GM23248 (cell line): ENCODE results near the gene TC2N. TPM values are rescaled to one million over a fixed set of nuclear protein-coding genes. Genes with fewer than 3 reads are reported as not detected.
A peak's percentile ranks its signal among the peaks of the same experiment; 100 is the strongest.

Source experiments
- DNase-seq: peaks from one replicate; pipeline ENCODE4 v3.0.0-alpha.2; 2015
- H2AFZ ChIP-seq: fragments of 200-600 bp; sonication (generic); 2 replicates; pipeline ENCODE4 v1.6.1; 2016; ENCODE audit warnings: antibody characterized with exemption
- H3F3A ChIP-seq: fragments of 200-600 bp; sonication (generic); 2 replicates; pipeline ENCODE4 v1.6.1; 2016; ENCODE audit warnings: mild to moderate bottlenecking, antibody characterized with exemption, mixed run types; ENCODE audit not compliant: insufficient read depth
- H3K27ac ChIP-seq: fragments of 200-600 bp; sonication (generic); 2 replicates; pipeline ENCODE4 v1.5.1; 2016; ENCODE audit warnings: mild to moderate bottlenecking
- H3K27me3 ChIP-seq: fragments of 200-600 bp; sonication (generic); replicated peaks from 2 replicates; pipeline ENCODE4 v1.6.1; 2016; ENCODE audit warnings: mild to moderate bottlenecking; ENCODE audit not compliant: insufficient read depth
- H3K36me3 ChIP-seq: fragments of 200-600 bp; sonication (generic); 2 replicates; pipeline ENCODE4 v1.6.1; 2016; ENCODE audit warnings: low read depth, mild to moderate bottlenecking
- H3K4me1 ChIP-seq: fragments of 200-600 bp; sonication (generic); 2 replicates; pipeline ENCODE4 v1.6.1; 2016; ENCODE audit warnings: mild to moderate bottlenecking; ENCODE audit not compliant: insufficient read depth
- H3K4me2 ChIP-seq: fragments of 200-600 bp; sonication (generic); one replicate; pipeline ENCODE4 v1.6.1; 2016; ENCODE audit warnings: mild to moderate bottlenecking; ENCODE audit not compliant: unreplicated experiment
- H3K4me3 ChIP-seq: fragments of 200-600 bp; sonication (generic); 2 replicates; pipeline ENCODE4 v1.5.1; 2016; ENCODE audit warnings: mild to moderate bottlenecking
- H3K79me2 ChIP-seq: fragments of 200-600 bp; sonication (generic); 2 replicates; pipeline ENCODE4 v1.6.1; 2016; ENCODE audit warnings: mild to moderate bottlenecking; ENCODE audit not compliant: insufficient read depth
- H3K9ac ChIP-seq: fragments of 200-600 bp; sonication (generic); 2 replicates; pipeline ENCODE4 v1.6.1; 2016; ENCODE audit warnings: mild to moderate bottlenecking
- H3K9me2 ChIP-seq: fragments of 200-600 bp; sonication (generic); 2 replicates; pipeline ENCODE4 v1.6.1; 2016; ENCODE audit warnings: mixed run types, mild to moderate bottlenecking, moderate library complexity; ENCODE audit not compliant: insufficient read depth
- H3K9me3 ChIP-seq: fragments of 200-600 bp; sonication (generic); one replicate; pipeline ENCODE4 v1.6.1; 2017; ENCODE audit warnings: low read depth
- H4K20me1 ChIP-seq: fragments of 200-600 bp; sonication (generic); 2 replicates; pipeline ENCODE4 v1.6.0; 2016; ENCODE audit not compliant: insufficient read depth
- EZH2 ChIP-seq: fragments of 200-600 bp; sonication (generic); IDR thresholded peaks from 2 replicates; pipeline ENCODE4 v1.6.1; 2018; ENCODE audit warnings: antibody characterized with exemption, mild to moderate bottlenecking; ENCODE audit not compliant: insufficient read depth, poor library complexity, severe bottlenecking
- EZH2phosphoT487 ChIP-seq: fragments of 200-600 bp; sonication (generic); IDR thresholded peaks from 2 replicates; pipeline ENCODE4 v1.6.1; 2018; ENCODE audit warnings: antibody characterized with exemption, moderate library complexity, mild to moderate bottlenecking, low read depth; ENCODE audit not compliant: insufficient read depth
- WGBS, 2 experiments: methylation state at CpG; one replicate each; pipeline ENCODE4 v1.1.6; 2015 to 2017; ENCODE audit warnings: low lambda C conversion rate in 2 of 2, low coverage in 1 of 2; ENCODE audit errors: missing lambda C conversion rate in 2 of 2; 5-methylcytosine and 5-hydroxymethylcytosine counted together
- in situ Hi-C: fragments of 300-500 bp; cut with MboI; formaldehyde crosslinking; loops from 2 replicates; pipeline ENCODE4 v1.15.0; 2020
- polyA plus RNA-seq: library from polyadenylated mRNA; unstranded; fragments of >200 nt; fragmentation: Nextera tagmentation; extraction: Ambion mirVana; gene quantifications from 2 replicates; pipeline ENCODE4 v1.2.1, GENCODE V29; 2016
- total RNA-seq: library from RNA; depleted of rRNA; stranded (reverse); fragments of >200 nt; shearing (Covaris generic); gene quantifications from 2 replicates; pipeline ENCODE4 v1.2.3, GENCODE V29; 2014; rRNA removed

The TC2N gene
- total and polyA plus RNA-seq, 2 experiments from 2014 or later = 0.34 to 0.65 TPM

DNA sequence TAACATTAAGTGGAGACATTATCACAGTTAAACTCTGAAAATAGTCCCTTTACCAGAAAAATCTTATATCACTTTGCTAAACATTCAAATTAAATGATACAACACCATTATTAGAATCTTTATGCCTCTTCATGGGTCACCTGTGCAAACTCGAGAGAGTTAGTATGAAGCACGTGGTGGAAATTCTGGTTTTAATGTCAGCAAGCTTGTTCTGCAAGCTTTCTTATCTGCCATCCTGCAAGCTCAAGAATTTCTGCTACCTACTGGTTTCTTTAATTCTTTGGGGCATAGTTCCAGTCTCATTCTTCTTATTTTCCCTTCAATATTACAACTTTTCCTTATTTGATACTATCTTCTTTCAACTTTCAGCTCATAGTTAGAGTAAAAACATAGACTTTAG is 136.3 kb downstream of the TC2N start:
- TF ChIP-seq EZH2phosphoT487 (no peak), EZH2 (no peak)
- H3K9ac ChIP-seq = no peak overlapping the region
- no peaks in the 10 kb centered on the region for H3K27me3 ChIP-seq
- no peaks in the 10 kb centered on the region for H3K36me3 ChIP-seq
- WGBS, 2 experiments = 89 to 94% methylated on average over 2 of the region's 2 CpGs
- no peak overlapping the region for H3K27ac ChIP-seq
- H2AFZ ChIP-seq = no peak overlapping the region
- in situ Hi-C loops = no loop called here
- peaks cover 32% of the 10 kb centered on the region for H3F3A ChIP-seq
- no peak overlapping the region for H3K4me3 ChIP-seq
- H3K79me2 ChIP-seq = no peaks in the 10 kb centered on the region
- no peaks in the 10 kb centered on the region for H3K9me2 ChIP-seq
- peaks cover 42% of the 10 kb centered on the region for H3K4me1 ChIP-seq
- no peaks in the 10 kb centered on the region for H3K9me3 ChIP-seq
- H4K20me1 ChIP-seq = no peaks in the 10 kb centered on the region
- DNase-seq = no peak
- H3K4me2 ChIP-seq = no peak overlapping the region

DNA sequence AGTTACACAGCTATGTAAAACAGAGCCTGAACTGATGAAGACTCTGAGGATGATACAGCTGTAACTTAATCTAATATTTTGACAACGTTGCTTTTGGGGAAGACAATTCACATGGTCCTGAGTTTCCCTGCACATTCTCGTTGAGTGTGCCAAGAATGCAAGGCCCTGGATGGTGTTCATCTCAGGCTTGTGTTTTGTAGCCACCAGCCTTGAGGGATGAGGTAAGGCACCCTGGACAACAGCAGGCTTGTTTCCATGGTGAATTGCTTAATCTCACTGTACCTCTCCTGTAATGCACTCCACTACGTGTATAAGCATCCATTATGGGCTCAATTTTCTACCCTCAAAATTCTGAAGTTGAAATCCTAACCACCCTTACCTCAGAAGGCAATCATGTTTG is 137.6 kb downstream of the TC2N start:
- 50 to 55% methylated on average over 3 of the region's 3 CpGs for WGBS, 2 experiments
- no peak overlapping the region for H3K4me2 ChIP-seq
- no peak overlapping the region for H3K27ac ChIP-seq
- H3F3A ChIP-seq = peaks cover 32% of the 10 kb centered on the region
- DNase-seq = peak; percentile 57
- no peak for TF ChIP-seq EZH2phosphoT487
- TF ChIP-seq EZH2 = no peak
- no peaks in the 10 kb centered on the region for H3K9me3 ChIP-seq
- in situ Hi-C loops = no loop called here
- H3K4me3 ChIP-seq = no peak overlapping the region
- H3K27me3 ChIP-seq = no peaks in the 10 kb centered on the region
- no peaks in the 10 kb centered on the region for H3K9me2 ChIP-seq
- H3K9ac ChIP-seq = no peak overlapping the region
- peaks cover 42% of the 10 kb centered on the region for H3K4me1 ChIP-seq
- no peak overlapping the region for H2AFZ ChIP-seq
- no peaks in the 10 kb centered on the region for H4K20me1 ChIP-seq
- no peaks in the 10 kb centered on the region for H3K36me3 ChIP-seq
- no peaks in the 10 kb centered on the region for H3K79me2 ChIP-seq

Other genes starting within 250 kb of the TC2N start
- gene CATSPERB, start 135.4 kb downstream of the TC2N start, total RNA-seq = 0.11 TPM in 1 of 2 replicates, not detected in the other
- gene CATSPERB, start 135.4 kb downstream of the TC2N start, polyA plus RNA-seq = not detected in 2 replicates
- 234 TPM in 2 replicates for gene FBLN5, start 80.2 kb upstream of the TC2N start, total RNA-seq
- 756 and 767 TPM in 2 replicates for gene FBLN5, start 80.2 kb upstream of the TC2N start, polyA plus RNA-seq
- gene TRIP11, start 172.5 kb upstream of the TC2N start, total RNA-seq = 24.1 and 27.4 TPM in 2 replicates
- 65.4 and 69.5 TPM in 2 replicates for gene TRIP11, start 172.5 kb upstream of the TC2N start, polyA plus RNA-seq
- 35.7 and 75.6 TPM in 2 replicates for gene ATXN3, start 239.0 kb upstream of the TC2N start, total RNA-seq
- 19.4 and 25.9 TPM in 2 replicates for gene ATXN3, start 239.0 kb upstream of the TC2N start, polyA plus RNA-seq